GM18498 (cell line): Measurements from ENCODE around the gene CXorf66.
"Not testable (repeated sequence)": the region's sequence is repeated elsewhere in the genome, so short reads cannot be mapped to it uniquely, and the experiment has no call there.

ENCODE experiments used
- ATAC-seq: cut with Tn5 transposase; IDR thresholded peaks from one replicate; pipeline ENCODE4 v1.9.1; 2021; ENCODE audit warnings: mild to moderate bottlenecking, moderate library complexity; ENCODE audit not compliant: unreplicated experiment

Gene CXorf66, protein sequence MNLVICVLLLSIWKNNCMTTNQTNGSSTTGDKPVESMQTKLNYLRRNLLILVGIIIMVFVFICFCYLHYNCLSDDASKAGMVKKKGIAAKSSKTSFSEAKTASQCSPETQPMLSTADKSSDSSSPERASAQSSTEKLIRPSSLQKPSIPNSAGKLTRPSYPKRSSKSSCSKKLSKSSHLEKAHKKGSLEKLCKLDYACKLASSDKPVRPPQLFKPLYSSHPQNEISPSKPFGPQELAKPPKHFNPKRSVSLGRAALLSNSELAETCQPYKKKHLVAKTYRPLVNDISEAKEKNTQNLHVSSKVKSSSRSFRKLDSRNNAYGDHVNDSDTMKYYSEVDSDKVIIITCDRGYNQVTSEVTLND

DNA sequence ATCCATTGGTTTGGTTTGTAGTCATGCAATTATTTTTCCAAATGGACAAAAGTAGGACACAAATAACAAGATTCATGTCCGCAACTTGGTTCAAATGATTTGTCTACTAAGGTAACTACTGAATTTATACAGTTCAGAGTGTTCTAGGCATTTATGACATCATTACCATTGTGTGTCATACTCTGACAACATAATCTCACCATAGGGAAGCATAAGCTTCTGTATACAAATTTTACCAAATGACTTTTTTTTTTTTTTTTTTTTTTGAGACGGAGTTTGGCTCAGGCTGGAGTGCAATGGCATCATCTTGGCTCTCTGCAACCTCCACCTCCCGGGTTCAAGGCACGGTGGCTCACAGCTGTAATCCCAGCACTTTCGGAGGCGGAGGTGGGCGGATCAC lies at the start of gene CXorf66:
Gene CXorf66, minus strand, starts transcription at position 101 of the 400 bp plus-strand sequence. Its CDS starts 25 bp downstream, at position 76.
- ATAC-seq, result no peak

DNA sequence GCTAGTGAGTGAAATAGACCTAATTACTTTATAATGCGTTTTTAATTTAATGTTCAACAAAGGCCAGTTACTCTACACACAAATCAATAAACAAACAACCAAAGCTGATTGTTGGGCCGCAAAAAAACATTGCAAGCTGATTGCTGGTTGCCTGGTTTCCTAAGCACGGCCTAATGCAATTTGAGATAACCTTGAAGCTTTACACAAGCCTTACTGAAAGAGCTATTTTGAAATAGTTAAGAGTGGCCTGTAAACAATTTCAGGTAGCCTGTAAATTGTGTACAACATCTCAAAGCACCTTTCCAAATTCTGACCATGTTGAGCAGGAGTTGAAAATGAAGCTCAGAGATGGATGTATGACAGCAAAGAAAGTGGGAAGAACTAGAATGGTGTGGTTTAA lies 17.5 kb upstream of the CXorf66 start:
- ATAC-seq, result no peak

DNA sequence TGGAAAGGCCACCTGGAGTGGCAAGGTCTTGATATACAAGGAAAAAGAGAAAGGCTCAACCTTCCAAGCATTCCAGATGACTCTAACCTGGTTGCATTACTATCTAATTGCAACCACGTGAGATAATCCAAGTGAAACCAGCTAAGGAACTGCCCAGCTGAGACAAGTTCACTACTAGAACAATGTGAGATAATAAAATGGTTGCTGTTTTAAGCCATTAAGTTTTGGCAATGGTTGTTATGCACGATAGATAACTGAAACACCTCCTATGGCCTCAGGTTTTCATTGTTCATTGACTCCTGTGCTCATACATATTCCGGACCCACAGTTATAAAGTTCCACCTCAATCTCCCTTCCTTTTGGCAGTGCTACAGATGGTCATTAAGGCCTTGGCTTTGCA lies 9.2 kb upstream of the CXorf66 start:
- ATAC-seq, result no peak

DNA sequence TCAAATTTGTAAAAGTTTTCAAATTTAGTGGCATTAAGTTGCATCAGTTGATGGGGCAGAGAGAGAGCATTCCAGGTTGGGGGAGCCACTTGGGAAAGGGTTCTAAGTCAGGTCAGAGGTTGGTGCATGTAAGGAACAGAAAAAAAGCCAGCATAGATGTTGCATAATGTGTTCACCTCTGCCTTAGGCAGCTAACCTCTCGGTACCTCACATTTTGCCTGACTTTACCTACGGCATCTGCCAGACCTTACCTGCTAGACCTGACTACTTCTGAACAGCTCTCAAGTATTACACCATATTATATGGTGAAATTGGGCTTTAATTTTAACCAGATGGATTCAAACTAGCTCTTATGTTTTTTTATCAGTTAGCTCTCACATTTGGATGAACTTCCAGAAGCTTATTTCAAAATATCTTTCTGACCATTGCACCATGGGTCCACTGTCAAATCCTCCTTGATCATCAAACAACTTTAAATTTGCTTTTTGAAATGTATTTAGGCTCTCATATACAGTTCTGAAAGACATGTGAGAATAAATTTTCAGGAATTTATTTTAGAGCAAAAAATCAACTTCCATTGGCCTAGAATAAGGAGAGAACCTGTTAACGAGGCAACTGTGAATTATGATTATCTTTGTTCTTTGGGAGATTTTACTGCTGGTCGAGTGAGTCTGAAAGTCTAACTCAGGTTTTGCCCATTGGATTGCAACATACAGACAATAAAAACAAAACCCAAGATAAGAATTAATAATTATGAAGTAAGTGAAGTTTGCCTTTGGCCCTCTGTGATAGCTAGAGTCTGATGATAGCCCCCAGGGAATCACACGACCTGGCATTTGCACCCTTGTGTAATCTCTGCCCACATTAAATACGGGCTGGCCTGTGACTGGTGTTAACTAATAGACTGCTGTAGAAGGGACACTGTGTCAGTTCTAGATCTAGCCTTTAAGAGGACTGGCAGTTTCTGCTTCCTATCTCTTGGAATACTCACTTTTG lies 7.6 kb upstream of the CXorf66 start:
- no peak for ATAC-seq

DNA sequence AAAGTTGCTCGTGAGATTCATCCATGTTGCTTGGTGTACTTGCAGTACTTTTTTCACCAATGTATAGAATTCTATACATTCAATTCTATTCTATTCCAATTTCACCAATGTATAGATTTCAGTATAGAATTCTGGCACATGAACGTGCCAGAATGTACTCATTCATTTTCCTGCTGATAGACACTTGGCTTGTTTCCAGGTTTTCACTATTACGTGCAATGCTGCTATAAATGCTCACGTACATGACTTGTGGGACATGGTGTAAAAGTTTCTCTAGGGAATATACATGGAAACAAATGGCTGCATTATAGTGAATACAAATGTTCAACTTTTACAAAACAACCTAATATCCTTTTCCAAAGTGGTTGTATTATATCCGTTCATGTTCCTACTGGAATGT lies 6.8 kb upstream of the CXorf66 start:
- ATAC-seq, result no peak

DNA sequence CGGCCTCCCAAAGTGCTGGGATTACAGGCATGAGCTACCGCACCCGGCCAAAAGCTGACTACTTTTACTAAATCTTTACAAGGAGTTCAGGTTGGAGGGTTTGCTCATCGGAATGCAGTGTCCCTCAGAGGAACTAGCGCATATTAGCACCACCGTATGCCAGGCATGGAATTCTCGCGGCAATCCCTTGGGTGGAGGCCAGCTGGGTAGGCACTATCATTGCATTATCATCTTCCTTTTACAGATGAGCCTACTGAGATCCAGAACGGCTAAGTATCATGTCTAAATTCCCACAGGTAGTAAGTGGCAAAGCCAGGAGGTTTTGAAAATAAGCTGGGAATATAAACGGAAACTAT lies 6.1 kb upstream of the CXorf66 start:
- no peak for ATAC-seq

DNA sequence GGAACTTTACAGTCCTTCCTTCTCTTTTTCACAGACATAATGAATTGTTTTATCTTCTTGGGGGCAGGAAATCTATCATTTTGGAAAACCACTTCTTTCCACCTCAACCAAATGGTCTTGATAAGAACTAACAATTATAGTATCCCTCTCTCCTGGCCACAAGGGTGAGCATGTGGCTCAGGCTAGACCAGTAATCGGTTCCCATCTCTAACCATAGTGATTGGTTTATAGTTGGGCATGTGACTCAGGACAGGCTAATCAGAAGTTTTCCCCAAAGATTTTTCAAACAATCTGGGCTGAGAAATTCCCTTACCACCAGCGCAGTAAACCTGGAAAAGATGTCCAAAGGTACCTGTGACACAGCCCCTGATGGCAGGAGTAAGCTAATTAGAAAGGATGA lies 4.0 kb upstream of the CXorf66 start:
- no peak for ATAC-seq

DNA sequence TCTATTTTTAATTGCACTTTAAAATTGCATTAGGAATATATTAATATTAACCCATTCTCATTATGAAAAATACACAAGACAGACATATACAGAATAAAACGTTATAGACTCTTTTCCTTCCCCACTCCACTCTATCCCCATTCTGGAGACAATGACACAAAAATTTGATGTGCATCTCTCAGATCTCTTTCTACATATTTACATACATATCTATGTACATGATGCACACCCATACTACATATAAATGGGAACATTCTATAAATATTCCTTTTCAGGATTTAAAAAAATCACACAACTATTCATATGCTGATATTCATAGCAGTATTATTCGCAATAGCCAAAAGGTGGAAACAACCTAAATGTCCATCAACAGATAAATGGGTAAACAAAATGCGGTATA lies 2.4 kb upstream of the CXorf66 start:
- no peak for ATAC-seq

DNA sequence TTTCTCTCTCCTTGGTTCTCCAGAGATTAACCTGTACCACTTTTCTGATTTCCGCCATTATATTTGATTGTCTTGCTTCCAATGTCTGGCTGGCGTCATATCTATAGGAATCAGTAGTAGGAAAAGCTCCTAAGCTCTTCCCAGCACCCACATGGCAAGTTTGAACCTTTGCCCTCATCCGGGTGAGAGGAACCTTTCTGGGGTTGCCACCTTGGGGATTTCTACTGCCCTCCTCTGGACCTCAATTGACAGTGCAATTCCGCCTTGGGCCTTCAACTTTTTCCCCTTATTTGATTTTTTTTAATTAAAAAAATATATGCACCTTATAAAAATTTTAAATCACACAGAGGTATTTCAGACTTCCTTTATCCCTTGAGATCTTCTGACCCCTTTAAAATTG lies 2.0 kb upstream of the CXorf66 start:
- ATAC-seq, result no peak

DNA sequence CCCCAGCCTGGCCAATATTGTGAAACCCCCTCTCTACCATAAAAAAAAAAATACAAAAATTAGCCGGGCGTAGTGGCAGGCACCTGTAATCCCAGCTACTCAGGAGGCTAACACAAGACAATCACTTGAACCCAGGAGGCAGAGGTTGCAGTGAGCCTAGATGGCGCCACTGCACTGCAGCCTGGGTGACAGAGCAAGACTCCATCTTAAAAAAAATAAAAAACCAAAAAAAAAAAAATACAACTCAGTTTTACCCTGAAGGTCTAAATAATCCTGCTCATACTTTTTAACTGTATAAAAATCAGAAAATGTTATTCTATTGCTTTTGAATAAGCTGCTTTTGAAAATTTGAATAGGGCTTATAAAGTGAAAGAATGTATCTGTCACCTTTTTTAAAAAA lies 838 bp upstream of the CXorf66 start:
- ATAC-seq, result not testable (repeated sequence)

DNA sequence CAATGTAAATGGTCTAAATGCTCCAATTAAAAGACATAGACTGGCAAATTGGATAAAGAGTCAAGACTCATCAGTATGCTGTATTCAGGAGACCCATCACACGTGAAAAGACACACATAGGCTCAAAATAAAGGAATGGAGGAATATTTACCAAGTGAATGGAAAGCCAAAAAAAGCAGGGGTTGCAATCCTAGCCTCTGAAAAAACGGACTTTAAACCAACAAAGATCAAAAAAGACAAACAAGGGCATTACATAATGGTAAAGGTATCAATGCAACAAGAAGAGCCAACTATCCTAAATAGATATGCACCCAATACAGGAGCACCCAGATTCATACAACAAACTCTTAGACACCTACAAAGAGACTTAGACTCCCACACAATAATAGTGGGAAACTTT lies 4.2 kb downstream of the CXorf66 start:
- not testable (repeated sequence) for ATAC-seq

DNA sequence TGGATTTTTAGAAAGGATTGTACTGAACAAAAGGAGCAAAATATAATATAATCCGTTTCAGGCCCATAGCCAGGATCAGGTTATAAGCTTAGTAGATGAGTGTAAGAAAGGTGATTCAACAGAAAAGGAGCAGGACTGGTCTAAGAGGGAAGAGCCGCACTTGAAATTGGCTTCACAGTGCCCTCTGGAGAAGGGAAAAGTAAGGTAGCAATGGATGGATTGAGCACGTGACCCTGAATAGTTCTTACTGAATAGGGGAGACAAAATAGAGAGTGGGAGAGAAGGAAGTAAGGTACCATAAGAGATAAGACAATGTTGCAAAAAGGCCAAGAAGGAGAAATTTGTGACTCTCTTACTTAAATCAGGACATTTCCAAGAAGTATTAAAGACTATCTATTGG lies 15.6 kb downstream of the CXorf66 start:
- ATAC-seq, result no peak

DNA sequence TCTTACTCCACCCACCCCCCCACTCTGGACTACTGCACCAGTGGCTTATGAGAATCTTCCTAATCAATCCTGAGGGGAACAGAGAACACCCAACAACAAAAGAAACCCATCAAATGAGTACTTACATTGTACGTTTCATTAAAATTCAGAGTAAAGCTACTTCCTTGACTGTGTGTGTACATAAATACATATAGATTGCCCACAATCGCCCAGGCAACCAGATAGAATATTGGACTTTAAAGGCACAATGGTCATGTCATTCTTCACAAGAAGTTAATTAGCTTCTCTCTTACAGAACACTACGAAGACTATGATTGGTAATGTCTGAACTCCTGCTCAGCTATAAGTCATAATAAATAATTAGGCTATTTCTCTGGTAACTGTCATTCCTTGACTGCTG lies 20.2 kb downstream of the CXorf66 start:
- ATAC-seq, result no peak

DNA sequence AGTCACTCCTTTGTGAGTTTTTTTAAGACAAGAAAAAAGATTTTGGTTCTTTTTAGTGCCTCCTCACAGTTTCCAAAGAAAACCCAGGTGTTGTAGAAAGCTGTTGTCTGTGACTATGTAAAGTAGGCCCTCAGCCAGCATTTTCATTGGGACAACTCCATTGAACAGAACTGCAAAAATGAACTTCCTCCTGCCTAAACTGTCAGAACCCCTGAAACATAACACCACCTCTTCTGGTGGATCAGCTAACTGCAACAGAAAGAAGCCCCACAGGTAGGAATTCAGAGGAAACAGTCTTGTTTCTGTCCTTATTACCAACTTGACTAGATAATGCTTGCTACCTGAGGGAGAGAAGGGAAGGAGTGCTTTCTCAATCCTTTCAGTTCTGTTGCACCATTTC lies 29.1 kb downstream of the CXorf66 start:
- ATAC-seq, result no peak

DNA sequence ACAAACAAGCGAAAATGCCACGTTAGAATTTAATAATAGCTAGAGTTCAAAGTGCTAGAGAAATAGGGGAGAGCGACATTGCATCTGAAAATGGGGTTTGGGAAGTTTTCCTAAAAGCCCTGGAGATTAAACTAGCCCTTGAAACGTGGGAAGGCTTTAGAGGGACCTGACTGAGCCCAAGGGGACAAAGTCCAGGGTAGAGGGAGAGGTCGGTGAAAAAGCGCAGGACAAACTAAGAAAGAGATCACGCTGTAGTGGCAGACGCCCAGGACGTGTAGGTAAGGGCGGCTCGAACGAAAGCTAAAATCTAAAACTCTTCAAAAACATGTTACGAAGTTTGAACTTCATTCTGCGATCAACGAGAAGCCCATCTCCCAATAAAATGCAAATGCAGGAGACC lies 31.4 kb downstream of the CXorf66 start:
- no peak for ATAC-seq

DNA sequence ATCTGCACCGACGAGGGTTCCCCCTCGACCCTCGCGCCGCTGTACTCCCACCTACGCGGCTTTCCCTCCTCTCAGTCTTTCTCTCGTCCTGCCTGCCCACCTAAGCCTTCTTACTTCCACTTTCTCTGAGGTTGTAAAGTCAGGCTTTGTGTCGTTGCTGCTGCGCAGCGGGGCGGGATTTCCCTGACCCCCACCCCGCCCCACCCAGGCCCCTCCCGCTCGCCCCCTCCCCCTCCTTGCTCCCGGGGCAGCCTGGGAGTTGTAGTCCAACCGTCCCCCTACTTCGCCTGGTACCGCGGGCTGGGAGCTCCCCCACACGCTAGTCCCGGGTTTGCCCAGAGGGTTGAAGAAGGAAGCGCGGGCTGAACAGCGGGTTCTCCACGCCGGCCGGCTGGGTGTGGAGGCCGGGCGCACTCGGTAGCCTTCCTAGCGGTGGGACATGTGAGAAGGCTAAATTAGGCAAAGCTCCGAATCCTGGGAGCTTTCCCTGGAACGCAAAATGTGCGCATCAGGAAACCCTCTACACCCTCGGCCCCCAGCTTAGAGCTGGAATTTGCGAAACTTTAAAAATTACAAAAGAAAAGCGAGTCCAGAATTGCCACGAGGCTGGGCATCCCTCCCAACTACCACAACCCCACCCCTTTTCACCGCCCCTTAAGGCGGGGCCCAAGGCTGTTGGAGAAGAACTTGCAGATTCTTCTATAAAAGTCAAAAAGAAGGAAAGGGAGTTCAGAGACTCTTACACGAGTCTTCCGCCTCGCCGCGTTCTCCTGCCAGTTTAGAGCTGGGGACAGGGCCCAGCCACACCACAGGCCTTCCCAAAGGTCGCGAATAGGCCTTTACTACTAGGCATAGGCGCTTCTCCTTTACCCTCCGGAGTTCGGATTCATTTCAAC lies 32.2 kb downstream of the CXorf66 start, which contains the start of gene ATP11C:
Gene ATP11C, minus strand, starts transcription at position 153 of the 896 bp plus-strand sequence. CDS start 1,011 bp downstream, outside the sequence.
- ATAC-seq, result peak; percentile 78

DNA sequence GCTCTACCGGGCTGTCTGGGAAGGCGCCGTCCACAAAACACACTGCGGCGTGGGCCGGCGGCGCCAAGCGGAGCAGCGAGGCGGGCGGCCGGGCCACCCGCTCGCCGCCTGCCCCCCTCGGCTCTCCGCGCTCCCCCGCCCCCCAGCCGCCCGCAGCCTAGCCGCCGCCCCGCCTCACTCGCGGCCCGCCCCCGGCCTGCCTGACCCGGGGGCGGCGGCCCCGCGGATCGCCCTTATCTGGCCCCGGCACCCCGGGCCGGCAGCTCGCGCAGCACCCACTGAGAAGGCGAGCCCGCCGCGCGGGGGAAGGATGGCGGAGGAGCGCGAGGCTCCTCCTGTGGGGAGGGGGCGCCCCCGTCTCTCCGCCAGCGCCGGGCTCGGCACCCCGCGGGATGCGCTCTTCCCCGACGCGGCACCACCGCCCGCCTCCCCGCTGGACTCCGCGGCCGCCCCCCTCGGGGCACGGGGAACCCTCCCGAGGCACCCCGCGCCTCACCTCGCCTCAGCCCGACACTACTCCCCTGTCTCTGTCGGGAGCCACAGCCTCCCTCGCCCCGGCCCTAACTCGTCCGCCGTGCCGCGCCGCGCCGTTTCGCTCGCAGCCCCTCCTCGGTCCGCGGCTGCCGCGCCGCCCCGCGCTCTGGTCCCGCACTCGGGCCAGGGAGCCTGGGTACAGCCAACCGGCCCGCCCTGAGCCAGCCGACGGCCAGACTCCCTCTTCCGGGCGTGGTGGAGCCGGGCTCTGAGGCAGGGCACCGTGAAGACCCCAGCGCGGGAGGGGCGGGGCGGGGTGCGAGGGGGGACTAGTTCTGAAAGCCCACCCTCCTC lies 33.0 kb downstream of the CXorf66 start:
- peak; percentile 52 for ATAC-seq

DNA sequence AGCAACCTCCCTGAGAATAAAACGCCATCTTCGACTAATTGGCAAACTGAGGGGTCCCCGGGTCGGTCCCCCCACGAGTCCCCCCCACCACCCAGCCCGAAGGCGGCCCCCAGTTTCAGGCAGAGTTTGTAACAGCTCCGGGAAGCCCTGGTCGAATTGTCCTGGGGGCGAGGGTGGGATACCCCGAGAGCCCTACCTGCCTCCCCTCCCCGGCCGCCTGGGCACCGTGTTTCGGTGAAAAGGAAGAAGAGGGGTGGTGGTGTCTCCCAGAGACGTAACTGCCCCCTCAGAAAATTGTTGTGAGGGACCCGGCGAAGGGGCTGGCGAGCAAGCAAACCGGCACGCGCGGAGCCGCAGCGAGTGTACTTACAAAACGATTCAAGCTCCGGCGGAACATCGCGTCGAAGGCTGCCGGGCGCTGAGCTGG lies 33.7 kb downstream of the CXorf66 start:
- ATAC-seq, result no peak

DNA sequence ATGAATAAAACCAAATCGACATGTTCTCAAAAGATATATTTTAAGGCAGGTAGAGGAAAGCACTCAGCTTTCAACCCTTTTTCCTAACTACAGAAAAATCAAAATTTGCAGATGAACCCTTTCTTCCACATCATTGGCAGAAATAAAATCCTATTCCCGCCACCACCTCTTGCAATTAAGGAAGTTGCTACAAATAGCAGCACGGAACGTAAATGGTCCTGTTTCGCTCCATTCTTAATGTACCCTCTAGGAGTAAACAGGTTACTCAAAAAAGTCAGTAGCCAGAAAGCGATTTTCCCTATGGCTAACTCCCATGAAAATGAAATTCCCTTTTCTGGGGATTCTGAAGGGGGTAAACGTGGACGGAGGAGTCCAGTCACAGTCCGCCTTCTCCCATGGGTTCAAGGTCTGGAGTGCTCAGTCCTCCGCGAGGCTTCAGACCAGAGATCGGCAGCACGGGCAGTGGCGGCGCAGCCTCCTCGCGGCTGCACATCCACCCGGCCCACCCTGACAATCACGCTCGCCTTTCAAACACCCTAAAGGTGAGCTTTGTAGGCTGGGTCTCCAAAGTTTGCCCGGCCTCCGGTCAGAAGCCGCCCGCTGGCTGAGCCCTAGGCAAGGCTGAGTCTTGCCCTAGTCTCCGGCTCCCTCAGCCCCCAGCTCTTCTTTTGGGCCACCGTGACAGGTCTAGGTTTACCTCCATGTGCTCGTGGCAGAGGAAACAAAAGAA lies 34.2 kb downstream of the CXorf66 start:
- no peak for ATAC-seq
